DMS 273 (cell line): ENCODE results near the gene BCL2L15.
"Not testable (repeated sequence)": the region's sequence is repeated elsewhere in the genome, so short reads cannot be mapped to it uniquely, and the experiment has no call there.

Experiments used
- DNase-seq: peaks from one replicate; lab custom pipeline; 2025; ENCODE audit not compliant: unreplicated experiment; lab: John Stamatoyannopoulos, UW

Gene BCL2L15

DNA sequence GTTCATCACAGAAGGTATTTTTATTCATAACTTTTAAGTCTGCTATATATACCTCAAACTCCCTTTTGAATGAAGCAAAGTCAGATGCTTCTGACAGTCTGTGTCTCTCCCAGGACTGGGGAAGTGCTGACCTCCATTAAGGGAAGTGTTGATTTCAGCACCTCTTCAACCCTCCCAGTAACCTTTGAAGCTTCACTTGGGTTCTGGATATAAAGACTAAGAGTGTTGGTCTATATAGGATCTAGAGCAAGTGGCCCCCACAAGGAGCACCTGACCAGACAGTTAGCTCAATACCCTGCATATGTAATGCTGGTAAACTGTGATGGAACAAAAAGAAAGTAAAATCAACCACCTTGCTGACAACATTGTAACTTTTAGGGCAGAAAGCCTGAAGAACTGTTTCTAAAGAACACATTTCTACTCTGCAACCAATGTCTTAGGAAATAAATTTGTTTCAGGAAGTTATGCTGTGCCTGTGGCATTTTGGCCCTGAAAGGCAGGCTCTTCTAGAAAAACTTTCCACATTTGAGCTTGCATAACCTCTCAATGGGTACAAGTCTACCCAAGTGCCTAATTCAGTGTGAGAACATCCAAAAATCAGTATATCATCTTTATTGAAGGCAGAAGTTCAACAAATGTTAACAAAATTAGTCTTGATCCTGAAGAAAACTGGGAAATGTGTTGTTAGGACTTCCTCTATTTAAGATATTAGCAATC lies 15.0 kb downstream of the BCL2L15 start:
- DNase-seq: no peak

DNA sequence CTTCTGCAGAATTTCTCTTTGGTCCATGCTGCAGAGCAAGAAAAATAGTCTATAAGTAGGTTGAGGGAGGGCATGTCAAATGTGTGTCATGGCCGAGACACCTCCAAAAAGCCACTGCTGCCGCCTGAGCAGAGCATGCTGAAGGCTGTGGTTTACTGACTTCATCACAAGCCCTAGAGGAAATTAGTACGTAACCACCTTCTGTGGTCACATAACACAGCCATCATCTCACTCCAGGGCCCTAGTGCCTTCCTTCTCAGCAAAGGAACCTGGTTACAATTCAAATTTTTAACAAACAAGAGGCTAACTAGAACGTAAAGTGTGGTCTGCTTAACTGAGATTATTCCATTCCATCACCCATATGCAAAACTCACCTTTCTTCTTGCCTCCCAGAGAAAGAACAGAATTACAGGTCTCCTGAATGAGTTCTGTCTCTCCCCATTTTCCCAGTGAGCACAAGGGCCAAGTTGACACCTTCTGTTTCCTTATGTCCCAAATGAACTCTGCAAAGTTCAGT lies 15.7 kb downstream of the BCL2L15 start, which contains the start of gene PTPN22:
PTPN22 (minus strand) TSS at position 116 of the 517 bp plus-strand sequence.
- no peak for DNase-seq

DNA sequence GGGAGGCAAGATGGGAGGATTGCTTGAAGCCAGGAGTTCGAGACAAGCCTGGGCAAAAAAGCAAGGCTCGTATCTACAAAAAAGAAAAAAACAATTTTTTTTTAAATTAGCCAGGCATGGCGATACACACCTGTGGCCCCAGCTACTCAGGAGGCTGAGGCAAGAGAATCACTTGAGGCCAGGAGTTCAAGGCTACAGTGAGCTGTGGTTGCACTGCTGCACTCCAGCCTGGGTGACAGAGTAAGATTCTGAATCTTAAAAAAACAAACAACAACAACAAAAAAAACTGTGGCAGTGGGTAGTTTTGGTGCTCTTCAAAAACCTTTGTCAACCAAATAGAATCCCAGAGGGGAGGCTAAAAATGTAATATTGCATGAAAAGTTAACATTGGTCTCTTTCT lies 16.6 kb downstream of the BCL2L15 start:
- no peak for DNase-seq

DNA sequence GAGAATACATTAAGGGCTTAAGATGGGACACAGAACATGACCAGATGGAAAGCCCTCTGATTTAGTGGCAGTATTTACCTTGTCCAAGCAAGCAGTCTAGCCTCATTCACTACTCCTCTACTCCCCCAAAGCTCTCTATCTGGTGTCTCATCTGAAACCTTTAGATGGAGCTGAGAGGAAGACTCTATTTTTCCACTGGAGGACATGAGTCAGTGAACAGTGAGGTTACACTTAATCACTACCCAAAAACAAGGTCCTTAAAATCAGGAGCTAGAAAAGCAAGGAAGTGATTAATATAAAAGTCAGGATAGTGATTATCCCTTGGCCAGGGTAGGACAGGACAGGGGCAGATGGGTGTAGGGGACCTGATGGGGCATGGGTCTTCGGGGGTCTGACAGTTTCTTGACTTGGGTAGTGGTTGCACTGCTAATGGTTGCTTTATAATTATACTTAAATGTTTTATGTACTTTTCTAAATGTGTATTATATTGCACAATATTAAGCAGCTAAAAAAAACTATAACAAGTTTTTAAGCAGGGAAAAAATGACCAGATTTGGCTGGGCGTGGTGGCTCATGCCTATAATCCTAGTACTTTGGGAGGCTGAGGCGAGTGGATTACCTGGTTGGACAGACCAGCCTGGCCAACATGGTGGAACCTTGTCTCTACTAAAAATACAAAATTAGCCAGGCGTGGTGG lies 18.8 kb downstream of the BCL2L15 start:
- no peak for DNase-seq

DNA sequence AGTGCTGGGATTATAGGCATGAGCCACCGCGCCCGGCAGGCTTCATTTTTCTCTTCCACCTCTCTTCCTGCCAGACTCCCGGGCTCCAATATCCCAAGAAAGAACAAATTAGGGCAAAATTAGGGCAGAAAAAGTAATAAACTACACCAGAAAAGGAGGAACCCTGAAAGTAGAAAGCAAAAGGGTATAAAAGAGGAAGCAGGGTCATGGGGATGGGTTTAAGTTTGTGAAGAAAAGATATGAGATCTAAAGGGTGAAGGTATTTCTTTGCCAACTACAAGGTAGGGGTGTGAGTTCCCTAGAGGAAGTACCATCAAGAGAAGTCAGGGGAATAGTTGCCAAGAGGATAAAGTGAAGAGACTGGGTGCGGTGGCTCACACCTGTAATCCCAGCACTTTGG lies 25.7 kb downstream of the BCL2L15 start:
- DNase-seq: no peak

DNA sequence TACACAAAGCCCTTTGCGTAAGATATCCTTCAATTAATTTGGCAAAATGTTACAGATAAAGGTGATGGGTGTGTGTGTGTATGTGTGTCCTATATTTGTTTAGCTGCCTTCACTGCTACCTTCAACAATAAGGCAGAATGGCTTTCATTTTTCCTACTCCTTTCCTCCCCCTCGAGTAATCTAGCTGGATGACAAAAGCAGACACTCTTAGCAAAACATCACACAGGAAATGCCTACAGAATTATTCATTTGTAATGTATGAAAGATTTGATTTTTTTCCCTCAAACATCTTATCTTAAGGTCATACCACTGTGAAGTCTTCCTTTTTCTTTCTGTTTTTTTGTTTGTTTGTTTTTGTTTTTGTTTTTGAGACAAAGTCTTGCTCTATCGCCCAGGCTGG lies 26.5 kb downstream of the BCL2L15 start:
- no peak for DNase-seq

DNA sequence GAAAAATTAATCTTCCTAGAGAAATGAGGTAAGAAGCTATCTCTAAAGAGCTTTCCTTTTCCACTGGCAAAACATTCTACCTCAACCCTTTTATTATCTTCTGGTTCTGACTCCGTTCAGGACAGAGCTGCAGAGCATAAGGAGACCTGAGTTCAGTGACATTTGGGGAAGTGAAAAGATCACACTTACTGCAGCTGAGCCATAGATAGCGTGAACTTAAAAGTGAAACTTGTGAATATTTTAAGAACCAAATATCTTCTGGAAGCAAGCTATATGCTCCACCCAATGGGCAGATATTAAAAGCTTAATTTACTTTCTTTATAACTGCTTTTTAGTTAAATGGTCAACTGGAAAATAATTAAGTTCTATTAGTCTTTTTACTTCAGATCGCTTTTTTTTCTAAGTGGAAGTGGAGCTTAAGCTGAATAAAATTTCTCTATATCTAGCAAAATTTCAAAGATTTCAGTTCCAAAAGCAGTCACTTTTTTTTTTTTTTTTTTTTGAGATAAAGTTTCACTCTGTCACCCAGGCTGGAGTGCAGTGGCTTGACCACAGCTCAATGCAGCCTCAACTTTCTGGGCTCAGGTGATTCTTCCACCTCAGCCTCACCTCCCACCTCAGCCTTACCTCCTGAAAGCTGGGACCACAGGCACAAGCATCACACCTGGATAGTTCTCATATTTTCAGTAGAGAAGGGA lies 27.8 kb downstream of the BCL2L15 start:
- no peak for DNase-seq

DNA sequence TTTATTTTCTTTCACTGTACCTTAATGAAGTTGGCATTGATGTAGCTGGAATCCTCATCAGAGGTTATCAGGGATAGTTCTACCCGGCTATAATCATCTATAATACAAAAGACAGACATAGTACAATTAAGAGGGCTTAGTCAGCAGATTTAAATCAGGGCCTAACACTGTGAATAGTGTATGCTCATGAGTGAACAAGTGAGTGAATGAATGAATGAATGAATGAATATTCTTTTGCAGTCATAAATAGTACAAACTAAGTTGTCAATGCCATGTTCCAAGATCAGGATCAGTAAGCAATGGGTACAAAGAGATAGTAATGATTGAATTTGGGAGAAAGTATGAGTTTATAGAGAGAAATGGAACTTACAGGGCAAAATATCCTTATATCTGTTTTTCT lies 28.4 kb downstream of the BCL2L15 start:
- no peak for DNase-seq

DNA sequence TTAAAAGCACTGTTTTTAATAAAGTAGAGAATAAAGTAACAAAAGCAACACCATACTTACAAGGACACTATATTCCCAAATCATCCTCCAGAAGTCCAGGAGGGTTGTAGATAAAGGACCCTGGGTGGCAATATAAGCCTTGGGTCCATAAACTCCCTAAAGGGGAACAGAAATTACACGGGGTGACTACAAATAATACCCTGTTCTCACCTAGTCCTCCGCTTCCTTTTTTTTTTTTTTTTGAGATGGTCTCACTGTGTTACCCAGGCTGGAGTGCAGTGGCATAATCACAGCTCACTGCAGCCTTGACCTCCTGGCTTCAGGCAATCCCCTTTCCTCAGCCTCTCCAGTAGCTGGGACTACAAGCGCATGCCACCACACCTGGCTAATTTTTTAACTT lies 29.0 kb downstream of the BCL2L15 start:
- DNase-seq: no peak

DNA sequence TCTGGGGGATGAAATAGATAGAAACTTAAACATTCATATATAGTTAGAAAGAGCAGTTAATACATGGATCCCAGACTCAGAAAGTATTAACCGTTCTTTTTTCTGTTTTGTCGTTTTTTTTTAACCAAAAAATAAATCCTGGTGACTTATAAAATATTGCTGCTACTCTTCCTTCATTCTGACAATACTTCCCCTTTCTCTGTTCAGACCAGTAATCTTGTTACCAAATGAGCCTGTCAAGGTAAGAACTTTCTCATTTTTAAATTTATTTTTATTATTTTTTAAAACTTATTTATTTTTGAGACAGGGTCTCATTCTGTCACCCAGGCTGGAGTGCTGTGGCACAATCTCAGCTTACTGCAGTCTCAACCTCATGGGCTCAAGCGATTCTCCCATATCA lies 29.6 kb downstream of the BCL2L15 start:
- no peak for DNase-seq

DNA sequence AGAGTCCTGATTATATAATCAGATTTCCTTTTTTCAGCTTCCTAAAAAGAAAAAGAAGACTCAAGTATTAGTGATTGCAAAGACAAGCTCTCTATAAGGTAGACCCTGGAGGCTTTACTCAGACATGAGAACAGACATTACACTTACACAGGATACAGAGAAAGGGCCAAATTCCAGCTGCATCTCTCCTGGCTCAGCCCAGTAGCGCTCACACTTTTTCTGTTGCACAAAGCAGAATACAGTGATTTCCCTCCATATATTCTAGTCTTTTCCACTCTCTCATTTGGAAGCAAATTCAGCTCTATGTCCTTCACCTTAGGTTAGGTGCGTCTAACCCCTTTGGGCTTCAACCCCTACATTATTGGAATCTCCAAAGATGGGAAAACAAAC lies 31.0 kb downstream of the BCL2L15 start:
- no peak for DNase-seq

DNA sequence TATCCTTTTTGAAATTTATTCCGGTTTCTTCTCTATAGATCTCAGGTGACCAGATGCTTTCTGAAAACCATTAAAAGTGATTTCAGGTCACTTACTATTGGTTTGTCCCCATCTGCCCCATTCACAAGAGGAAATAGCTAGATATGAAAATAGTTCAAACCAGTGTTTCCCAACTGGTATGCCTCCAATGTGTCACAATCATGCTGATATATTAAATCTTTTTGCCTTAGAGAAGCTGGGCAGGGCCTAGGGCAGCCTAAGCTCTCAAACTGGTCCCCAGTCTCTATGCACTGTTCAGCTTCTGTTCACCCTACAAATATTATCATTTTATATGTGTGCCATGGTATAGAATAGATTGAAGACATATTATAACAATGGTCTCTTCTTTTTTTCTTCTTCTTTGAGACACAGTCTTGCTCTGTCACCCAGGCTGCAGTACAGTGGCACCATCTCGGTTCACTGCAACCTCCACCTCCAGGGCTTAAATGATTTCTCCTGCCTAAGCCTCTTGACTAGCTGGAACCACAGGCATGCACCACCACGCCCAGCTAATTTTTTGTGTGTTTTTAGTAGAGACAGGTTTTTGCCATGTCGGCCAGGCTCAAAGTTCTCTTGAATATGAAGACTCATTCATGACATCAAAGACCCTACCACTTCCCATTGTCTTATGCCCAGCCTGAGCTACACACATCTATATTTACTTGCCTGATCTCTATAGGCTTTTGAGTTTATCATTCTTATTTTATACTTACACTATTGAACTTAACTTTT lies 31.6 kb downstream of the BCL2L15 start:
- DNase-seq: no peak

DNA sequence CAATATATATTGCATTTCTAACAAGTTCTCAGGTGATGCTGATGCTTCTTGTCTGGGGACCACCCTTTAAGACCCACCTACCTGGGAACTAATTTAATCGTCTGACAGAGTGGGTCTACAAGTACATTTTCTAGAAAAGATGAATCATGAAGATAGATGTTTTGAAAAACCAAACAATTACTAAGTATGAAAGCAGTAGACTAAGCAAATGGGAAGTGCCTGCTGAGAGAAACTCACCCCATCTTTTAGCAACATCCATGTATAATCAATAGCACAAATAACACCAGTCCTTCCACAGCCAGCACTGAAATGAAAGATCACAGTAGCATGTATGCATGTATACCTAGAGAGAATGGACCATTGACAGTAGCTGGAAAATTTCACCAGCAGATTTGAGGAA lies 33.1 kb downstream of the BCL2L15 start:
- no peak for DNase-seq

DNA sequence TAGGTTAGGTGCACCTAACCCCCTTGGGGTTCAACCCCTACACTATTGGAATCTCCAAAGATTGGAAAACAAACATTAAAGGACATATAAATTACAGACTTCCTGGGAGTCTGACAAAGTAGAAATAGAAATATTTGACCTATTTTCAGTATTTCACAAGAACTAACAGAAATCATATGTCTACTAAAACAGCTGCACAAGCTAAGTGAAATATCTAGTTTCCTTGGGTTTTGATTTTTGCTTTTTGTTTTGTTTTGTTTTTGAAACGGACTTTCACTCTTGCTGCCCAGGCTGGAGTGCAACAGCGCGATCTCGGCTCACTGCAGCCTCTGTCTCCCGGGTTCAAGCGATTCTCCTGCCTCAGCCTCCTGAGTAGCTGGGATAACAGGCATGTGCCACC lies 34.7 kb downstream of the BCL2L15 start:
- DNase-seq: not testable (repeated sequence)

DNA sequence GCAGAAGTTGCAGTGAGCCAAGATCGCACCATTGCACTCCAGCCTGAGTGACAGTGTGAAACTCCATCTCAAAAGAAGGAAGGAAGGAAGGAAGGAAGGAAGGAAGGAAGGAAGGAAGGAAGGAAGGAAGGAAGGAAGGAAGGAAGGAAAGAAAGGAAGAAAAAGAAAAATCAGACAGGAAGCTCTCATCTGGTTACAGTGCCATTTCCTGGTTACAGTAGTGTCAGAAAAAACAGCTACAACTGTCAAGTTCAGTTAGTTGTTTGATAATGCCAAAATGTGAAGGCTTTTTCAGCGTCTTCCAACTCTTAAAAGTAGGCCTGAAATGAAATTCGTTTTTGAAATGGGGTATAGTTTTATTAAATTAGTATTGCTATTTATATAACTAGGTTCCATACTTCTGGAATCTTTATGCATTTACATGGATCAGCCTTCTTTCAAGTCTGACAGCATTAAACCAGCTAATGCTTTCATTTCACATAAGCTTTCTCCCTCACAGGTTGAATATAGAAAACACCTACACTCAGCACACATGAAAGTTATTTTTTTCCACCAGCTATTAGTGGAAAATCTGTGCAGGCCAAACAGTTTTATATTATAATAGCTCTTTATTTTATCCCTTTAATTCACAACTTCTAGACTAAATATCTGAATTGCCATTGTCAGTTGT lies 37.1 kb downstream of the BCL2L15 start:
- no peak for DNase-seq

DNA sequence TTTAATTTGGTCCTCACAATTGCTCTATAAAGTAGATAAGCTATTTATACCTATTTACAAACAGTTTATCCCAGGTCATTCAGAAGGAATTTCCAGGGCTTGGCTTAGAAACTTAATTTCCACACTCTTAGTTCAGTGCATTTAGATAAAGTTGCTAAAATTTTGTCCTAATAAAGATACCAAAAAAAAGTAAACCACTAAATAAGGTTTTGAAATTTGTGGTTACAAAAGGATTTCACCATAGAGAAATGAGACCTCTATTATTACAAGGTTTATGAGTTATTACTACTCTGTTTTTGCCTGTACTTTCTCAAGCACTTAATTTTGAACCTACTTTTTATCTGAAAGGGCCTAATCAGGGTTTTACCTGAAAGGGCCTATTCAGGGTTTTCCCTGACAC lies 38.3 kb downstream of the BCL2L15 start:
- DNase-seq: no peak

DNA sequence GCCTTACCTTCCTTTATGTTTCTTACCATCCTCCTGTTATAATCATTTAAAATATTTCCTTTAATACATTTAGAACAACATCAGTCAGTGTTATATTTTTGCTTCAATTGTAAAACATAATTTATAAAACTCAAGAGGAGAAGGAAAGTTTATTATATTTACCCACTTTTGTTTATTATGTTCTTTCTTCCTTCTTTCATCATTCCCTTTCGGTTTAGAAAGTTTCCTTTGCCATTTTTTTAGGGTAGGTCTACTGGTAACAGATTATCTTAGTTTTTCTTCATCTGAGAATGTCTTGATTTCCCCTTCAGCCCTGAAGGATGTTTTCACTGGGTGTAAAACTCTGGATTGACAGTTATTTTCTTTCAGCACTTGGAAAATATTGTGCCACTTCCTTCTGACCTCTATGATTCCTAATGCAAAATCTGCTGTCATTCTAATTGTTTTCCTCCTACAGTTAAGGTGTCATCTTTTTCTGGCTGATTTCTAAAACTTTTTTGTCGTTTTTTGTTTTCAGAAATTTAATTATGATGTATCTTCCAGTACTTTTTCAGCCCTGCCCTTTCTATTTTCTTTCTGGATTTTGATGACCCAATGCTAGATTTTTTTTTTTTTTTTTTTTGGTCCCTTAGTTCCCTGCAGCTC lies 40.9 kb downstream of the BCL2L15 start:
- DNase-seq: no peak

DNA sequence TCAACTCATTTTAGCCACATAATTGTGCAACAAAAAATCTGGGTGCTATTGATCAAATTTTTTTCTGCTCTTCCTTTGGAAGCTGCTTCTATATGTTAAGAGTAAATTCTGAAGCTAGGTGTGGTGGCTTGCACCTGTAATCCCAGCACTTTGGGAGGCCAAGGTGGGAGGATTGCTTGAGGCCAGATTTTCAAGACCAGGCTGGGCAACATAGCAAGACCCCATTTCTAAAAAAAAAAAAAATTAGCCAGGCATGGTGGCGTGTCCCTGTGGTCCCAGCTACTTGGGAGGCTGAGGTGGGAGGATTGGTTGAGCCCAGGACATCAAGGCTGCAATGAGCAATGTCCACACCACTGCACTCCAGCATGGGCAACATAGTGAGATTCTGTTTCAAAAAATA lies 50.8 kb downstream of the BCL2L15 start:
- DNase-seq: no peak

DNA sequence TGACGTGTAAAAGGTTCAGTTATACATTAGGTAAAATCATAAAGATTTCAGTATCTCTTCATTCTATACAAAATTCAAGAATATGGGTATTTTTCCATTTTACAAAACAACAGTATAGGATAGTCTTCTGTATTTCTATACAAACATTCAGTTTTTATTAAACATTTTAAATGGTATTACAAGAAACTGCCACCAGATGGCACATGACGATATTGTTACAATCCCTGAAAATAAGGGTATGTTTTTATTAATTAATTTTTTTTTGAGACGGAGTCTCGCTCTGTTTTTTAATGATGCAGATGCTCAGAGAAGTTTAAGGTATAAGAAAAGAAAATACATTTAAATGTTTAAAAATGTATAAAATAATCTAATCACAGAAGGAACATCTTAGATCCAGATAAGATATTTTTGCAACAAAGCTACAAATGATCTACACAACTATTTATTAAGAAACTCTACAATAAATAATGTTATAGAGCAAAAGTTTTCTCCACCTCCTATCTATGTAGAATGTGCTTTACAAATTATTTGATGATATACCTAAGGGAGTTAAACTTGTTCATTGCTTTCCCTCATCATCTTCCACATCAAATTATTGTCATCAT lies 51.6 kb downstream of the BCL2L15 start:
- peak; percentile 77 for DNase-seq

DNA sequence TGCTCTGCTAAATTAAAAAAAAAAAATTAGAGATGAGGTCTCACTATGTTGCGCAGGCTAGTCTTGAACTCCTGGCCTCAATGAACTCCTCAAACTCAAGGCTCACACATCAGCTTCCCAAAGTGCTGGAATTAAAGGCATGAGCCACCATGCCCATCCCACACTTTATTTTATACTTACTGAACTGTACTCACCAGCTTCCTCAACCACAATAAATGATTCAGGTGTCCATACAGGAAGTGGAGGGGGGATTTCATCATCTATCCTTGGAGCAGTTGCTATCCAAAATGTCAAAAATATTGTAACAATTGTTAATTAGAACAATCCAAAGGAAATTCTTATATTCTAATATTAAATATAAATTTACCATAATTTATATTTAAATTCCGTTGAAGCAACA lies 52.7 kb downstream of the BCL2L15 start:
- no peak for DNase-seq
